DMS 273 treated with DMSO at 0.1 percent for 48 hours (cell line): ENCODE data around the gene PSME2.

Experiments used
- DNase-seq: peaks from one replicate; lab custom pipeline; 2025; lab: John Stamatoyannopoulos, UW

Gene PSME2

GRCh38 chr14:24093901-24094840 lies 52.2 kb downstream of the PSME2 start, which contains the start of gene PCK2:
TSS of gene PCK2 (plus strand) at chr14:24094311. CDS start at chr14:24094406, 95 bp downstream.
- peak; percentile 73 for DNase-seq
